Measurements from ENCODE around the gene GNAL. TPM values are rescaled to one million over a fixed set of nuclear protein-coding genes. Genes with fewer than 3 reads are reported as not detected.
"Not testable (repeated sequence)": the region's sequence is repeated elsewhere in the genome, so short reads cannot be mapped to it uniquely, and the experiment has no call there.

The GNAL gene
- 5.6 TPM for total RNA-seq
- long read RNA-seq, full-length matches to known transcripts, result 4 of 10 reads
- long read RNA-seq, partial matches to known transcripts, result 0 of 10 reads
- long read RNA-seq, other reads (novel, unspliced or antisense), result 6 of 10 reads

DNA sequence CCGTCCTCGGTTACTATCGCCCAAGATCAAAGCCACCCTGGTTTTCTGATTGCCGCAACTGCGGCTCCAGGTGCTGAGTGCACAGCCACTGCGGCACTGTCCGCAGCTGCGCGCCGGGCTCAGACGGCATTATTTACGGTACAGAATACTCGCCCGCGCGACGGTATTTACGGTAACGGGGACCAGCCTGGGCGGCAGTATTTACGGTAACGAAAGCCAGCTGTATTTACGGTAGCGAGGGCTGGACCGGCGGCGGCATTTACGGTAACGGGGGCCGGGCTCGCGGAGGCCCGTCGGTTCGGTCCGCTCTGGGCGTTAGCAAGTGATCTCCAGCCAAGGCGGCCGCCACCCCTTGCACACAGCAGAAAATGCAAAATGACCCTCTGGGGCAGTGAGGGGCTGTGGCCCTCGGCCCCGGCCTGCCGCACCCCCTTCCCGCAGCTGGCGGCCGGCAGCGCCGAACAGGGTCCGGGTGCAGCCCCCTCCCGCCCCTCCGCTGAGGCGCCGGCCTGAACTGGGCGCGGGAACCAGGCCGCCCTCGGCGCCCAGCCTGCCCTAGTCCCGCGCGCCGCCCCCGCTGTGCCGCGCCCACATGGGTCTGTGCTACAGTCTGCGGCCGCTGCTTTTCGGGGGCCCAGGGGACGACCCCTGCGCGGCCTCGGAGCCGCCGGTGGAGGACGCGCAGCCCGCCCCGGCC is at the start of gene GNAL:
Gene GNAL, plus strand, starts transcription at position 293 of the 697 bp plus-strand sequence. Its CDS starts 300 bp downstream, at position 593.
- no peak within 1 kb of the TSS for H3K27ac ChIP-seq
- intact Hi-C loops (cut with DNase I), result no loop called here
- no peaks in the 10 kb centered on the region for H3K9me3 ChIP-seq
- TF ChIP-seq, protein P1, sequence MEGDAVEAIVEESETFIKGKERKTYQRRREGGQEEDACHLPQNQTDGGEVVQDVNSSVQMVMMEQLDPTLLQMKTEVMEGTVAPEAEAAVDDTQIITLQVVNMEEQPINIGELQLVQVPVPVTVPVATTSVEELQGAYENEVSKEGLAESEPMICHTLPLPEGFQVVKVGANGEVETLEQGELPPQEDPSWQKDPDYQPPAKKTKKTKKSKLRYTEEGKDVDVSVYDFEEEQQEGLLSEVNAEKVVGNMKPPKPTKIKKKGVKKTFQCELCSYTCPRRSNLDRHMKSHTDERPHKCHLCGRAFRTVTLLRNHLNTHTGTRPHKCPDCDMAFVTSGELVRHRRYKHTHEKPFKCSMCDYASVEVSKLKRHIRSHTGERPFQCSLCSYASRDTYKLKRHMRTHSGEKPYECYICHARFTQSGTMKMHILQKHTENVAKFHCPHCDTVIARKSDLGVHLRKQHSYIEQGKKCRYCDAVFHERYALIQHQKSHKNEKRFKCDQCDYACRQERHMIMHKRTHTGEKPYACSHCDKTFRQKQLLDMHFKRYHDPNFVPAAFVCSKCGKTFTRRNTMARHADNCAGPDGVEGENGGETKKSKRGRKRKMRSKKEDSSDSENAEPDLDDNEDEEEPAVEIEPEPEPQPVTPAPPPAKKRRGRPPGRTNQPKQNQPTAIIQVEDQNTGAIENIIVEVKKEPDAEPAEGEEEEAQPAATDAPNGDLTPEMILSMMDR (IDR thresholded peaks at IDR 0.05), result no peak
- DNase-seq (peak; percentile 83), ATAC-seq (peak; percentile 96)
- H3K4me1 ChIP-seq, result peaks cover 7% of the 10 kb centered on the region
- peaks cover 18% of the 10 kb centered on the region for H3K27me3 ChIP-seq (ENCODE audit: low read depth)
- H3K4me3 ChIP-seq, result peak within 1 kb of the TSS; percentile 74
- H3K36me3 ChIP-seq, result no peaks in the 10 kb centered on the region

DNA sequence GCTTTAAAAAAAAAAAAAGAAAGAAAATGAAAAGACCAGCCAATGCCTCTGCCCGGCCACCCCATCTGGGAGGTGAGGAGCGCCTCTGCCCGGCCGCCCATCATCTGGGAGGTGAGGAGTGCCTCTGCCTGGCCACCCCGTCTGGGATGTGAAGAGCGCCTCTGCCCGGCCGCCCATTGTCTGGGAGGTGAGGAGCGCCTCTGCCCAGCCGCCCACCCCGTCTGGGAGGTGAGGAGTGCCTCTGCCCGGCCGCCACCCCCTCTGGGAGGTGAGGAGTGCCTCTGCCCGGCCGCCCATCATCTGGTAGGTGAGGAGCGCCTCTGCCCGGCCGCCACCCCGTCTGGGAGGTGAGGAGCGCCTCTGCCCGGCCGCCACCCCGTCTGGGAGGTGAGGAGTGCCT is 41.8 kb upstream of the GNAL start:
- DNase-seq; ATAC-seq; H3K27me3 ChIP-seq (ENCODE audit: low read depth); H3K36me3 ChIP-seq; H3K9me3 ChIP-seq; intact Hi-C loops (cut with DNase I); H3K4me3 ChIP-seq; H3K27ac ChIP-seq; H3K4me1 ChIP-seq: not testable (repeated sequence)

GRCh38 chr18:11647804-11648203 is 41.3 kb upstream of the GNAL start:
- H3K4me1 ChIP-seq; H3K27me3 ChIP-seq (ENCODE audit: low read depth); H3K27ac ChIP-seq; H3K4me3 ChIP-seq; H3K9me3 ChIP-seq; intact Hi-C loops (cut with DNase I); ATAC-seq; H3K36me3 ChIP-seq; DNase-seq: not testable (repeated sequence)

GRCh38 chr18:11649839-11650238 is 39.2 kb upstream of the GNAL start:
- no peaks in the 10 kb centered on the region for H3K27me3 ChIP-seq (ENCODE audit: low read depth)
- no peaks in the 10 kb centered on the region for H3K36me3 ChIP-seq
- no peaks in the 10 kb centered on the region for H3K4me1 ChIP-seq
- H3K9me3 ChIP-seq, result no peaks in the 10 kb centered on the region
- TF ChIP-seq, protein P1 (IDR thresholded peaks at IDR 0.05), result no peak
- intact Hi-C loops (cut with DNase I), result no loop called here
- H3K27ac ChIP-seq, result no peak overlapping the region
- DNase-seq (no peak), ATAC-seq (no peak)
- H3K4me3 ChIP-seq, result no peak overlapping the region

DNA sequence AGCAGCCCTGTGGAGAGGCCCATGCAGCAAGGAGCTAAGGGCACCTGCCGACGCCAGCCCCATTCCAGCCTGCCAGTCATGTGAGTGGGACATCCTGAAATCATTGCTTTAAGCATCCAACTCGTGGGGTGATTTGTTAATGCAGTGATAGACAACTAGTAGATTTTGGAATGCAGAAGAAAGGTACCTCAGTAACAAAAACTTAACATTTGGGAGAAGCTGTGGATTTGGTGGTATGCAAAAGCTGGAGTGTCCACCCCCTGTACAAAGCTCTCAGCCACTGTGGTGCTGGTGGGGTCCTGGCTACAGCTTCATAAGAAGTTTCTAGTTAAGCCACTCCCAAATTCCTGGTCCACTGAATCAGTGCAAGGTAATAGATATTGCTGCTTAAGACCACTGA is 37.2 kb upstream of the GNAL start:
- Histone ChIP-seq H3K36me3 (no peaks in the 10 kb centered on the region), H3K4me1 (no peaks in the 10 kb centered on the region), H3K27ac (no peak overlapping the region), H3K27me3 (ENCODE audit: low read depth) (no peaks in the 10 kb centered on the region), H3K9me3 (no peaks in the 10 kb centered on the region), H3K4me3 (no peak overlapping the region)
- ATAC-seq, result no peak
- DNase-seq, result no peak
- intact Hi-C loops (cut with DNase I), result no loop called here
- TF ChIP-seq, protein P1 (IDR thresholded peaks at IDR 0.05), result no peak

GRCh38 chr18:11653521-11653920 is 35.5 kb upstream of the GNAL start:
- H3K4me1 ChIP-seq, result no peaks in the 10 kb centered on the region
- DNase-seq (no peak), ATAC-seq (no peak)
- H3K27ac ChIP-seq, result no peak overlapping the region
- intact Hi-C loops (cut with DNase I), result no loop called here
- H3K36me3 ChIP-seq, result no peaks in the 10 kb centered on the region
- no peaks in the 10 kb centered on the region for H3K9me3 ChIP-seq
- no peak overlapping the region for H3K4me3 ChIP-seq
- H3K27me3 ChIP-seq (ENCODE audit: low read depth), result no peaks in the 10 kb centered on the region
- TF ChIP-seq, protein P1 (IDR thresholded peaks at IDR 0.05), result no peak

All from lower lobe of right lung (tissue), 2 donors.